K562 (cell line): ENCODE measurements around the gene GRIK5. TPM values are rescaled to one million over a fixed set of nuclear protein-coding genes. Genes with fewer than 3 reads are reported as not detected.

ENCODE experiments used
- EWSR1 ChIP-seq: fragments of 450-650 bp; IDR thresholded peaks from 2 replicates; pipeline ENCODE4 v1.6.1; 2018; ENCODE audit warnings: borderline replicate concordance, mild to moderate bottlenecking, low read depth, moderate library complexity; ENCODE audit not compliant: partially characterized antibody
- HDGF ChIP-seq: fragments of 450-650 bp; IDR thresholded peaks from 2 replicates; pipeline ENCODE4 v1.6.1; 2016
- MAFK ChIP-seq: IDR thresholded peaks from 2 replicates; pipeline ENCODE4 v1.6.1; 2011; ENCODE audit warnings: low read length, improper control_type of control experiment
- MYNN ChIP-seq, 2 experiments: sonication (generic); formaldehyde crosslinking in 1 of 2; IDR thresholded peaks; 2 replicates each; pipeline versions ENCODE4 v1.5.0 to v1.6.1; 2016 to 2020; ENCODE audit warnings: antibody characterized with exemption in 1 of 2, missing genetic modification reagents in 1 of 2
- NR1H2 ChIP-seq: sonication (generic); formaldehyde crosslinking; IDR thresholded peaks from 2 replicates; pipeline ENCODE4 v1.4.0; 2020; ENCODE audit warnings: mild to moderate bottlenecking, missing genetic modification reagents
- RBM34 ChIP-seq: fragments of 200-400 bp; formaldehyde crosslinking; IDR thresholded peaks from 2 replicates; pipeline ENCODE4 v1.6.1; 2018; ENCODE audit warnings: low read length, borderline replicate concordance; ENCODE audit not compliant: insufficient read depth
- SIX5 ChIP-seq, 2 experiments: IDR thresholded peaks; 2 replicates each; pipeline ENCODE4 v1.6.1; 2011; ENCODE audit warnings: low read length in 2 of 2, borderline replicate concordance in 1 of 2, low read depth in 1 of 2, mild to moderate bottlenecking in 1 of 2, moderate library complexity in 1 of 2; ENCODE audit not compliant: insufficient read depth in 1 of 2
- SMAD4 ChIP-seq: fragments of 250-450 bp; sonication (Bioruptor Pico); conservative IDR thresholded peaks from 2 replicates; pipeline ENCODE4 v1.8.0; 2021; ENCODE audit warnings: inconsistent platforms, mild to moderate bottlenecking, moderate library complexity
- SNRNP70 ChIP-seq: fragments of 200-400 bp; formaldehyde crosslinking; optimal IDR thresholded peaks from 2 replicates; pipeline ENCODE3; 2017; ENCODE audit warnings: low read depth, low read length
- SP2 ChIP-seq: IDR thresholded peaks from 2 replicates; pipeline ENCODE4 v1.6.1; 2011; ENCODE audit warnings: mild to moderate bottlenecking, low read depth, low read length, moderate library complexity; ENCODE audit not compliant: poor library complexity, severe bottlenecking; ENCODE audit errors: extremely low read depth
- ZNF431 ChIP-seq: sonication (generic); formaldehyde crosslinking; IDR thresholded peaks from 2 replicates; pipeline ENCODE4 v1.8.0; 2022; ENCODE audit warnings: mild to moderate bottlenecking, missing genetic modification reagents
- ZNF764 ChIP-seq: fragments of 250-450 bp; sonication (Bioruptor Pico); IDR thresholded peaks from 2 replicates; pipeline ENCODE4 v1.4.0; 2020; ENCODE audit warnings: low read depth, mild to moderate bottlenecking, moderate library complexity
- polyA plus RNA-seq, 8 experiments: library from polyadenylated mRNA; depleted of rRNA in 4 of 8; stranded (reverse) in 5 of 8; unstranded in 3 of 8; fragments of >200 nt; fragmentation: Nextera tagmentation in 2 of 8; fragmentation: Illumina TruSeq in 1 of 8; extraction: Ambion mirVana in 2 of 8; extraction: Trizol in 1 of 8; gene quantifications; 2 replicates each; pipeline versions ENCODE4 v1.2.1 to v1.2.3, GENCODE V29; 2011 to 2014; ENCODE audit warnings: inconsistent platforms in 1 of 8, missing spikeins in 1 of 8
- total RNA-seq, 7 experiments: library from RNA; depleted of rRNA in 6 of 7; stranded (reverse); fragments of >200 nt in 6 of 7; fragmentation: Illumina TruSeq in 2 of 7; extraction: Trizol in 2 of 7; gene quantifications; 2 replicates each; pipeline versions ENCODE4 v1.2.1 to v1.2.3, GENCODE V29; 2011 to 2021; ENCODE audit warnings: low replicate concordance in 1 of 7
- TF ChIP-seq, protein P1 (sequence below): sonication (generic); formaldehyde crosslinking; IDR thresholded peaks from 2 replicates; pipeline ENCODE4 v1.8.1; 2022; ENCODE audit warnings: missing genetic modification reagents
- TF ChIP-seq, protein P2 (sequence below): sonication (generic); formaldehyde crosslinking; IDR thresholded peaks from 2 replicates; pipeline ENCODE4 v1.8.0; 2023; ENCODE audit warnings: mild to moderate bottlenecking, missing genetic modification reagents
- TF ChIP-seq, protein P3 (sequence below), 2 experiments: fragments of 200-800 bp in 1 of 2; sonication (Bioruptor generic) in 1 of 2; sonication (generic) in 1 of 2; formaldehyde crosslinking in 1 of 2; IDR thresholded peaks in 1 of 2; conservative IDR thresholded peaks in 1 of 2; 2 replicates each; pipeline versions ENCODE4 v1.5.0 to v1.6.1; 2016 to 2020; ENCODE audit warnings: missing compliant biosample characterization in 1 of 2, missing genetic modification characterization in 1 of 2, missing genetic modification reagents in 1 of 2
- TF ChIP-seq, protein P4 (sequence below), 2 experiments: fragments of 450-650 bp in 1 of 2; sonication (generic) in 1 of 2; formaldehyde crosslinking; conservative IDR thresholded peaks; 2 replicates each; pipeline versions ENCODE4 v1.4.0 to v1.8.1; 2020 to 2022; ENCODE audit warnings: mild to moderate bottlenecking in 1 of 2, missing genetic modification reagents in 1 of 2
- TF ChIP-seq, protein P5 (sequence below): IDR thresholded peaks from 3 replicates; pipeline ENCODE4 v1.6.1; 2011; ENCODE audit warnings: borderline replicate concordance, mild to moderate bottlenecking; ENCODE audit not compliant: insufficient read length, insufficient read depth

The GRIK5 gene
- total and polyA plus RNA-seq, 9 of the 15 experiments (the other 6 are each of a cell fraction or from before 2014, with no cell fraction given): 0.04 to 0.55 (median 0.27) TPM; not detected in 2

DNA sequence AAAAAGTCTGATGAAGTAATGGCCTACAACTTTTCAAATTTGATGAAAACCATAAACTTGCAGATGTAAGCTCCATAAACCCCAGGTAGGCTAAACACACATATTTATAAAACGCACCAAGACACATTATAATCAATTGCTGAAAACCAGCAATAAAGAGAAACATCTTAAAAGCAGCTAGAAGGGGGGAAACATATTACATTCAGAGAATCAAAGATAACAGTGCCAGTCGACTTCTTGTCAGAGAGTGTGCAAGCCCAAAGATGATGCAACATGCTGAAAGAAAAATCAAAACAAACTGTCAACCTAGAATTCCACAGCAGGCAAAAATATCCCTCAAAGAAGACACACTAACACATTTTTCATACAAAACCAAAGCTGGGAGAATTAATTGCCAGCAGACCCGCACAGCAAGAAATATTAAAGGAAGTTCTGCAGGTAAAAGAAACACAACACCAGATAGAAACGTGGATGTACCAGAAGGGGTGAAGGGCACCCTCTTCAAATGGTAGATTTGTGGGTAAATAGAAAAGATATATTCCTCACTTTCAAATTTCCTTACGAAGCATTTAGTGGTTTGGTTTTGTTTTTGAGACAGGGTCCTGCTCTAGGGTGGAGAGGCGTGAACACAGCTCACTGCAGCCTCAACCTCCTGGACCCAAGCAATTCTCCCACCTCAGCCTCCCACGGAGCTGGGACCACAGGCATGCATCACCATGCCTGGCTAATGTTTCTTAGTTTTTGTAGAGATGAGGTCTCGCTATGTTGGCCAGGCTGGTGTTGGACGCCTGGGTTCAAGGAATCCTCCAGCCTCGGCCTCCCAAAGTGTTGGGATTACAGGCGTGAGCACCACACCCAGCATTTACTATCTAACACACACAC, 59.5 kb downstream of the GRIK5 start (continued):
- TF ChIP-seq, protein P1, sequence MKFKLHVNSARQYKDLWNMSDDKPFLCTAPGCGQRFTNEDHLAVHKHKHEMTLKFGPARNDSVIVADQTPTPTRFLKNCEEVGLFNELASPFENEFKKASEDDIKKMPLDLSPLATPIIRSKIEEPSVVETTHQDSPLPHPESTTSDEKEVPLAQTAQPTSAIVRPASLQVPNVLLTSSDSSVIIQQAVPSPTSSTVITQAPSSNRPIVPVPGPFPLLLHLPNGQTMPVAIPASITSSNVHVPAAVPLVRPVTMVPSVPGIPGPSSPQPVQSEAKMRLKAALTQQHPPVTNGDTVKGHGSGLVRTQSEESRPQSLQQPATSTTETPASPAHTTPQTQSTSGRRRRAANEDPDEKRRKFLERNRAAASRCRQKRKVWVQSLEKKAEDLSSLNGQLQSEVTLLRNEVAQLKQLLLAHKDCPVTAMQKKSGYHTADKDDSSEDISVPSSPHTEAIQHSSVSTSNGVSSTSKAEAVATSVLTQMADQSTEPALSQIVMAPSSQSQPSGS (CRISPR knock-in tag): no peak
- TF ChIP-seq NR1H2 (CRISPR knock-in tag) (no peak), SMAD4 (CRISPR knock-in tag) (peak; percentile 84), ZNF431 (no peak), MAFK (no peak), EWSR1 (no peak), SIX5 (IDR thresholded peaks at IDR 0.05; ENCODE audit: borderline replicate concordance in 1 of 2, insufficient read depth in 1 of 2, low read depth in 1 of 2, low read length in 2 of 2) (no peak), SNRNP70 (no peak), ZNF764 (CRISPR knock-in tag) (no peak), RBM34 (no peak), MYNN (IDR thresholded peaks at IDR 0.05) (no peak), MYNN (CRISPR knock-in tag; IDR thresholded peaks at IDR 0.05) (no peak), SP2 (no peak), HDGF (no peak)
- TF ChIP-seq, protein P2, sequence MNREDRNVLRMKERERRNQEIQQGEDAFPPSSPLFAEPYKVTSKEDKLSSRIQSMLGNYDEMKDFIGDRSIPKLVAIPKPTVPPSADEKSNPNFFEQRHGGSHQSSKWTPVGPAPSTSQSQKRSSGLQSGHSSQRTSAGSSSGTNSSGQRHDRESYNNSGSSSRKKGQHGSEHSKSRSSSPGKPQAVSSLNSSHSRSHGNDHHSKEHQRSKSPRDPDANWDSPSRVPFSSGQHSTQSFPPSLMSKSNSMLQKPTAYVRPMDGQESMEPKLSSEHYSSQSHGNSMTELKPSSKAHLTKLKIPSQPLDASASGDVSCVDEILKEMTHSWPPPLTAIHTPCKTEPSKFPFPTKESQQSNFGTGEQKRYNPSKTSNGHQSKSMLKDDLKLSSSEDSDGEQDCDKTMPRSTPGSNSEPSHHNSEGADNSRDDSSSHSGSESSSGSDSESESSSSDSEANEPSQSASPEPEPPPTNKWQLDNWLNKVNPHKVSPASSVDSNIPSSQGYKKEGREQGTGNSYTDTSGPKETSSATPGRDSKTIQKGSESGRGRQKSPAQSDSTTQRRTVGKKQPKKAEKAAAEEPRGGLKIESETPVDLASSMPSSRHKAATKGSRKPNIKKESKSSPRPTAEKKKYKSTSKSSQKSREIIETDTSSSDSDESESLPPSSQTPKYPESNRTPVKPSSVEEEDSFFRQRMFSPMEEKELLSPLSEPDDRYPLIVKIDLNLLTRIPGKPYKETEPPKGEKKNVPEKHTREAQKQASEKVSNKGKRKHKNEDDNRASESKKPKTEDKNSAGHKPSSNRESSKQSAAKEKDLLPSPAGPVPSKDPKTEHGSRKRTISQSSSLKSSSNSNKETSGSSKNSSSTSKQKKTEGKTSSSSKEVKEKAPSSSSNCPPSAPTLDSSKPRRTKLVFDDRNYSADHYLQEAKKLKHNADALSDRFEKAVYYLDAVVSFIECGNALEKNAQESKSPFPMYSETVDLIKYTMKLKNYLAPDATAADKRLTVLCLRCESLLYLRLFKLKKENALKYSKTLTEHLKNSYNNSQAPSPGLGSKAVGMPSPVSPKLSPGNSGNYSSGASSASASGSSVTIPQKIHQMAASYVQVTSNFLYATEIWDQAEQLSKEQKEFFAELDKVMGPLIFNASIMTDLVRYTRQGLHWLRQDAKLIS: no peak
- TF ChIP-seq, protein P3, sequence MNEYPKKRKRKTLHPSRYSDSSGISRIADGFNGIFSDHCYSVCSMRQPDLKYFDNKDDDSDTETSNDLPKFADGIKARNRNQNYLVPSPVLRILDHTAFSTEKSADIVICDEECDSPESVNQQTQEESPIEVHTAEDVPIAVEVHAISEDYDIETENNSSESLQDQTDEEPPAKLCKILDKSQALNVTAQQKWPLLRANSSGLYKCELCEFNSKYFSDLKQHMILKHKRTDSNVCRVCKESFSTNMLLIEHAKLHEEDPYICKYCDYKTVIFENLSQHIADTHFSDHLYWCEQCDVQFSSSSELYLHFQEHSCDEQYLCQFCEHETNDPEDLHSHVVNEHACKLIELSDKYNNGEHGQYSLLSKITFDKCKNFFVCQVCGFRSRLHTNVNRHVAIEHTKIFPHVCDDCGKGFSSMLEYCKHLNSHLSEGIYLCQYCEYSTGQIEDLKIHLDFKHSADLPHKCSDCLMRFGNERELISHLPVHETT (CRISPR knock-in tag; conservative IDR thresholded peaks at IDR 0.05 in 1 of 2, IDR thresholded peaks at IDR 0.05 in 1 of 2): no peak
- TF ChIP-seq, protein P4, sequence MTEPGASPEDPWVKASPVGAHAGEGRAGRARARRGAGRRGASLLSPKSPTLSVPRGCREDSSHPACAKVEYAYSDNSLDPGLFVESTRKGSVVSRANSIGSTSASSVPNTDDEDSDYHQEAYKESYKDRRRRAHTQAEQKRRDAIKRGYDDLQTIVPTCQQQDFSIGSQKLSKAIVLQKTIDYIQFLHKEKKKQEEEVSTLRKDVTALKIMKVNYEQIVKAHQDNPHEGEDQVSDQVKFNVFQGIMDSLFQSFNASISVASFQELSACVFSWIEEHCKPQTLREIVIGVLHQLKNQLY (CRISPR knock-in tag; conservative IDR thresholded peaks at IDR 0.05): no peak
- TF ChIP-seq, protein P5, sequence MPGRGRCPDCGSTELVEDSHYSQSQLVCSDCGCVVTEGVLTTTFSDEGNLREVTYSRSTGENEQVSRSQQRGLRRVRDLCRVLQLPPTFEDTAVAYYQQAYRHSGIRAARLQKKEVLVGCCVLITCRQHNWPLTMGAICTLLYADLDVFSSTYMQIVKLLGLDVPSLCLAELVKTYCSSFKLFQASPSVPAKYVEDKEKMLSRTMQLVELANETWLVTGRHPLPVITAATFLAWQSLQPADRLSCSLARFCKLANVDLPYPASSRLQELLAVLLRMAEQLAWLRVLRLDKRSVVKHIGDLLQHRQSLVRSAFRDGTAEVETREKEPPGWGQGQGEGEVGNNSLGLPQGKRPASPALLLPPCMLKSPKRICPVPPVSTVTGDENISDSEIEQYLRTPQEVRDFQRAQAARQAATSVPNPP: no peak
